ENCODE results near the gene PERM1. TPM values are rescaled to one million over a fixed set of nuclear protein-coding genes. Genes with fewer than 3 reads are reported as not detected.

The PERM1 gene
- total RNA-seq, 4 donors from 2014 or later: 0.22 TPM; not detected in 3

GRCh38 chr1:1003618-1004419, 21.9 kb upstream of the PERM1 start:
- WGBS, 2 donors: 83 to 84% methylated on average over 14 of the region's 22 CpGs
- peaks cover 31 to 44% of the 10 kb centered on the region in 2 donors for H3K4me1 ChIP-seq
- intact Hi-C loops (cut with DNase I): no loop called here

GRCh38 chr1:1001057-1001783, 19.3 kb upstream of the PERM1 start:
- intact Hi-C loops (cut with DNase I): no loop called here
- Histone ChIP-seq H3K27ac (peak overlapping the region; percentile 40 to 97 (median 94)), H3K36me3 (no peaks in the 10 kb centered on the region), H3K27me3 (no peaks in the 10 kb centered on the region), H3K4me1 (peaks cover 31 to 51% of the 10 kb centered on the region in 2 donors), H3K9me3 (no peaks in the 10 kb centered on the region), H3K4me3 (replicated peaks in 1 of 3) (peak overlapping the region; percentile 4 to 73 (median 54))
- TF ChIP-seq CTCF (IDR thresholded peaks at IDR 0.05) (no peak), POLR2A (IDR thresholded peaks at IDR 0.05) (no peak)
- WGBS, 2 donors: 0 to 4% methylated on average over 10 to 26 of the region's 58 CpGs
- DNase-seq: no peak

More at GRCh38 chr1:1003618-1004419, 21.9 kb upstream of the PERM1 start:
- Histone ChIP-seq H3K27me3 (no peaks in the 10 kb centered on the region), H3K9me3 (no peaks in the 10 kb centered on the region), H3K4me3 (replicated peaks in 1 of 3) (no peak overlapping the region), H3K36me3 (no peaks in the 10 kb centered on the region), H3K27ac (peak overlapping the region in 1 of 3 donors; percentile 44)
- DNase-seq: no peak
- TF ChIP-seq CTCF (IDR thresholded peaks at IDR 0.05) (no peak), POLR2A (IDR thresholded peaks at IDR 0.05) (no peak)

GRCh38 chr1:1000357-1001056, 18.6 kb upstream of the PERM1 start:
- H3K27ac ChIP-seq: peak overlapping the region; percentile 94 to 97 (median 95)
- no peaks in the 10 kb centered on the region for H3K9me3 ChIP-seq
- DNase-seq: peak; percentile 61 to 63
- H3K4me3 ChIP-seq (replicated peaks in 1 of 3): peak overlapping the region; percentile 38 to 73 (median 54)
- TF ChIP-seq CTCF (IDR thresholded peaks at IDR 0.05) (peak in 2 of 6 experiments; percentile 3 to 33), POLR2A (IDR thresholded peaks at IDR 0.05) (peak; percentile 13 to 26)
- WGBS, 2 donors: 2 to 20% methylated on average over 1 to 9 of the region's 75 CpGs
- H3K4me1 ChIP-seq: peaks cover 26 to 44% of the 10 kb centered on the region in 2 donors
- no peaks in the 10 kb centered on the region for H3K36me3 ChIP-seq
- intact Hi-C loops (cut with DNase I): no loop called here
- H3K27me3 ChIP-seq: no peaks in the 10 kb centered on the region

GRCh38 chr1:999725-1000356, 17.9 kb upstream of the PERM1 start, which contains the start of gene HES4:
Gene HES4 (minus strand): TSS chr1:1000097. CDS start chr1:999973, 124 bp downstream.
- Histone ChIP-seq H3K36me3 (no peaks in the 10 kb centered on the region), H3K9me3 (no peaks in the 10 kb centered on the region), H3K27ac (peak within 1 kb of the TSS; percentile 94 to 97 (median 95)), H3K4me3 (replicated peaks in 1 of 3) (peak within 1 kb of the TSS; percentile 38 to 73 (median 54)), H3K27me3 (no peaks in the 10 kb centered on the region), H3K4me1 (peaks cover 20 to 37% of the 10 kb centered on the region in 2 donors)
- DNase-seq: peak; percentile 86 to 88
- intact Hi-C loops (cut with DNase I): no loop called here
- 0 to 20% methylated on average over 2 to 8 of the region's 95 CpGs for WGBS, 2 donors
- TF ChIP-seq CTCF (IDR thresholded peaks at IDR 0.05) (no peak), POLR2A (IDR thresholded peaks at IDR 0.05) (peak; percentile 45 to 84)

All from thyroid gland (tissue), 4 donors.